GM18517 (cell line): ENCODE data around the gene PPIE.

ENCODE experiments used
- ATAC-seq: cut with Tn5 transposase; IDR thresholded peaks from one replicate; pipeline ENCODE4 v1.9.1; 2021; ENCODE audit warnings: mild to moderate bottlenecking, moderate library complexity; ENCODE audit not compliant: unreplicated experiment

The PPIE gene

DNA sequence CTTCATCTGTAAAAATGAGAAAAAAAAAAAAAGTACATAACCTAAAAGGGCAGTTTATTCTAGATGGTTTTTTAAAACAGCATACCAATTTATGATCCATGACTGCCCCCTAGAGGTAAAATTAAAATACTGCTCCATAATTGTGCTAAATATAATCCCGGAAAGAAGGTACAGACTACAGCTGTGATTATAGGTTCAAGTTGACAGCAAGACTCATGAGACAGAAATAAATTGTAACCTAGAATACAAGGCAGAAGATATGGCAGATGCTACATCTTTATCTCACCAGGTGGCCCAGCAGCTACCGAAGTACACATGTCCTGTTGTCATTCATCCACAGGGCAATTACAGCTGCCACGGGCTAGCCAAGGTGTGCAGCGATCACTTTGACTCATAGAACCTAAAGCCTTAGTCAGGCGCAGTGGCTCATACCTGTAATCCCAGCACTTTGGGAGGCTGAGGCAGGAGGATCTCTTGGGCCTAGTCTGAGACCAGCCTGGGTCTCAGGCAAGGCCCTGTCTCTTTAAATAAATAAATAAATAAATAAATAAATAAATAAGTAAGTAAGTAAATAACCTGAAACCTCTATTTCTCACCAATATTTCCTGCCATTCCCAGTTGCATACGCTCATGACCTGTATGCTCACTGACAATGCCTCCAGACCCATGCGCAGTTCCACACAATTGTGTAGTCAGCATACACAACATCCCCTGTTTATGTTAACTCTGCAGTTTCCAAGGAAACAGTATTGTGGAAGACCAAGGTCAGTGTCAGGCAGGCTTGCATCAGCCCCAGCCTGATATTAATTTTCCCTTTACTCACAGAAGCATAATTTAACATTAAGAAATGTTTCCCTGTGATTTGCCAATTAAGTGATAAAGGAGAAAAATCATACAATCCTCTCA, 18.3 kb upstream of the PPIE start:
- ATAC-seq = no peak

GRCh38 chr1:39721664-39722063, 17.0 kb upstream of the PPIE start:
- no peak for ATAC-seq

DNA sequence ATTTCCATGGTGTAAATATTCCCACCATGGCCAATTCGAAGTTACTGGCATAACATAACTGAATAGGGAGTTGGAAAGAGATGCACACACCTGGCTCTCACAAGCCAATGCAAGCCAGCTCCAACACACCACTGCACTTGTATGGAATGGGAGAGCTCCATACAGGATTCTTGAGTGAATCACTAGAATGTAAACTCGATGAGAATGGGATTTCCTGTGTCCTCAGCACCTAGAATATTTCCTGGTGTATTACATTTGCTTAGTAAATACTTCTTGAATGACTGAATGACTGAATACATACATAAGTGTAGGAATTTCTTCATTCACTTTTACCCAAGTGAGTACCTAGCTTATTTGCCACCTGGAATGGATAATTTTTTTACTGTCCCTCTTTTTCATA, 16.2 kb upstream of the PPIE start:
- no peak for ATAC-seq

- ATAC-seq = no peak
These were observed 12.1 kb upstream of the PPIE start for GRCh38 chr1:39726600-39726999.

DNA sequence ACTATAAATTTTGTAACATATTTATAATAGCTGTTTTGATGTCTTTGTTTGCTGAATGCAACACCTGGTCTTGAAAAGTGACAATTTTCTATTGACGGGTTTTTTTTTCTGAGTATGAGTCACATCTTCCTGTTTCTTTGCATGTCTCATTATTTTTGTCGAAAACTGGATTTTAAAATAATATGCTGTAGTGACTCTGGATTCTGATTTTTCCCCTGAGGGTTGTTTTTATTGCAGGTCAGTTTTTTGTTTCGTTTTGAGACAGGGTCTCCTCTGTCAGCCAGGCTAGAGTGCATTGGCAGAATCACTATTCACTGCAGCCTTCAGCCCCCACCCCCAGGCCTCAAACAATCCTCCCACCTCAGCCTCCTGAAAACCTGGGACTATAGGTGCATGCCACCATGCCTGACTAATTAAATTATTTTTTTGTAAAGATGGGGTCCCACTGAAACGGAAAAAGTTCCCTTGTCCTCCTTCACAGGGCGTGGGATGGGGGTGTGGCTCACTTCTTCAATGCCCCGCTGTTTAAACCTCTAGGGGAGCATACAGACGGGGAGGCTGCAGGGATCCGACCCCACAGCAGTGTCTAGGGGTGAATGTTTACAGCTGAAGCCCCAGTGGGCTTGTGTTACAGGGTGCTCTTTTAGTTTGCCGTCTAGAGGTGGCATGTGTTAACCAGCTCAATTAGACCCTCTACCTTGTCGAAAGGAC, 11.3 kb upstream of the PPIE start:
- peak; percentile 79 for ATAC-seq

- ATAC-seq = no peak
These were observed 10.8 kb upstream of the PPIE start for GRCh38 chr1:39727932-39728317.

DNA sequence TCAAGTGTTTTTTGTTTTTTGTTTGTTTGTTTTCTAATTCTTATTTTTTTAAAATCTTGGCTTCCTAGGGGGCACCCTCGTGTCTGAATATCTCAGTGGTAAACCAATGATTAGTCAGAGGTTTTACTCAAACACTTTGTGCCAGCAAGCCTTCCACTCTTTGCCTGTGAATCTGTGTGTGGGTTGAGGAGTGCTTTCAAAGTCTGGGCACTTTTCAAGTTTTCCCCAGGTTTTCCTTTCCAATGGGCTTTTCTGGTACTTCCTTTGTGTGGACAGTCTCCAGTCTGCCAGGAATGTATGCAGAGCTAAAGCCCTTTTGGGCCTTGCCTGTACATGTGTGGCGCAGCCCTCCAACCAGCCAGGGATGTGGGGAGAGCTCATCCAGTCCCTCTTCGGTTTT, 9.7 kb upstream of the PPIE start:
- ATAC-seq = no peak

DNA sequence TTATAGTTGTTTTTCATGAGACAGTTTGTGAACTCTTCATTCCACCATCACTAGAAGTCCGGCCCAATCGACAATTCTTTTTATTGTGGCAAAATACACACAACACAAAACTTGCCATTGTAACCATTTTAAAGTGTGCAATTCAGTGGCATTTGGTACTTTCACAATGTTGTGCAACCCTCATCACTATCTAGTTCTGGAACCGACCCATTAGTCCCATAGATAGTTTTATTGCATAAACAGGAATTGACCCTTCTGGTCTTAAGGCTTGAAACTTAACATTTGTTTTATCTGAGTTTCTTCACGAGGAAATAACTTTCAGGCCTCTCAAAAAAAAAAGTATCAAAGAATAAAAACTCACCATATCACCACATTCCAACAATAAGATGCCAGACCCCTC, 8.8 kb upstream of the PPIE start:
- ATAC-seq = no peak

DNA sequence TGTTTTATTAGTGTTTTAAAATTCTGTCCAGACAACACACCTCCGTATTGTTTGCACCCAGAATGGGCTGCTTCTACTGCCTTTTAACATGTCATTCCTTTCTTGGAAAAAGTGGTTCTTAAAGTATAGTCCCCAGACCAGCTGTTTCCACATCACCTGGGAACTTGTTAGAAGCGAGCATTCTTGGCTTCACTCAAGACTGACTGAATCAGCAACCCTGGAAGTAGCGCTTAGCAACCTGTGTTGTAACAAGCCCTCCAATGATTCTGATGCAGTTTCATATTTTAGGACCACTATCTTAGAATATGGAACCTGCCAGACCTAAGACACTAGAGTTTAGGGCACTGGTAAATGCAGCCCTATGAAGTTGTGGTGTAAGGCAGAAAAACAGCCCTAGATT, 6.0 kb upstream of the PPIE start:
- no peak for ATAC-seq

DNA sequence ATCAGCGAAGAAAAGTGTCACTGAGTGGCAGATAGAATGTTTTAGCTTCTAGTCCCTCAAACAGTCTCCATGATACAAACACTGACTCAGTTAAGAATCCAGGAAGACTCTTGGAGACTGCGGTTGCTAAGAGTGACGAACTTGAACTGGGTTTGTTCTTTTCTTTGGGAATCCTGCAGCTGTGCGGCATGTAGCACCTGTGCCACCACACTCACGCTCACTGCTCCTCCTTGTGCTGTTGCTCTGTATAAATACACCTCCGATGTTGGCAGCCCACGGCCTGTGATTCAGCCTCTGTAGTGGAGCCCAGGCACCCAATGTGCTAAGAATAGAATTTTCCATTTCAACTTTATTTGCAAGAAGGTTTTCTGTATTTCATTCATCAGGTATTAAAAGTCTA, 5.5 kb upstream of the PPIE start:
- no peak for ATAC-seq

- no peak for ATAC-seq
These were observed 3.0 kb upstream of the PPIE start for GRCh38 chr1:39735731-39736130.

GRCh38 chr1:39737546-39738169, 1.0 kb upstream of the PPIE start:
- no peak for ATAC-seq

DNA sequence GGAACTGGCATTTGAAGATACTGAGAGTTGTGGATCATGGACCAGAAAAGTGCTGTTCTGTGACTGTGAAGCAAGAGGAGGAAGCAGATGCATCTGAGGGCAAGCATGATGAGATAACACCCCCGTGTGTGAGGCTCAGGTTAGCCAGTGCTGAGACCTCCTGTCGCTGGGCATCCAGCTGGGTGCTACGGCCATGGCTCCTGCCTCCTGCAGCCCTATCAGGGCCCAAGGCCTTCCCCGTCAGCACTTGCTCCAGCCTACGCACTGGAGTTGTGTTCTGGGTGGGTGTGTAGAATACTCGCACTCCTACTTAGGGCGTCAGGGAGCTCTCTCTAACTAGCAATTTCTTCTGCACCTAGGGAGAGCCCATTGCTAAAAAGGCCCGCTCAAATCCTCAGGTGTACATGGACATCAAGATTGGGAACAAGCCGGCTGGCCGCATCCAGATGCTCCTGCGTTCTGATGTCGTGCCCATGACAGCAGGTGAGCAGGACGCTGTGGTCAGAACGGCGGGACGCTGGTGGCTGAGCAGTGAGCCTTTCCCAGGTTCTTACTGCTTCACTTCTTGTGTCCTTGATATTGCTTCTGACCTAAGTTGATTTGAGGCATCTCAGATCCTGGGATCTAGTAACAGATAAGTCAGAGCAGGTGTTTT, 6.5 kb downstream of the PPIE start:
- ATAC-seq = no peak

- no peak for ATAC-seq
These were observed 12.9 kb downstream of the PPIE start for GRCh38 chr1:39751595-39751994.

DNA sequence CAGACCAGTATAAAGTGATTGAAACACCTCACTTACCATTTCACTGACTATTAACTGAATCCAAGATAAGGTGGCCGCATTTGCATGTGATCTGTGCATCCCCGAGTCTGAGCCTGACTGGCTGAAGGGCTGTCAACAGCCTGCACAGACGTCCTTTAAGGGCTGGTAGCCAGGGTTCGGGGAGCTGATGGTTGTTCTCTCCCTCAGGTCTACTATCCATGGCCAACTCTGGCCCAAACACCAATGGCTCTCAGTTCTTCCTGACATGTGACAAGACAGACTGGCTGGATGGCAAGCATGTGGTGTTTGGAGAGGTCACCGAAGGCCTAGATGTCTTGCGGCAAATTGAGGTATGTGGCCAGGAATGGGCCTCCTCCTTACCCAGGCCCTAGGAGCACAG, 14.0 kb downstream of the PPIE start:
- no peak for ATAC-seq

GRCh38 chr1:39753132-39754025, 14.7 kb downstream of the PPIE start:
- no peak for ATAC-seq

DNA sequence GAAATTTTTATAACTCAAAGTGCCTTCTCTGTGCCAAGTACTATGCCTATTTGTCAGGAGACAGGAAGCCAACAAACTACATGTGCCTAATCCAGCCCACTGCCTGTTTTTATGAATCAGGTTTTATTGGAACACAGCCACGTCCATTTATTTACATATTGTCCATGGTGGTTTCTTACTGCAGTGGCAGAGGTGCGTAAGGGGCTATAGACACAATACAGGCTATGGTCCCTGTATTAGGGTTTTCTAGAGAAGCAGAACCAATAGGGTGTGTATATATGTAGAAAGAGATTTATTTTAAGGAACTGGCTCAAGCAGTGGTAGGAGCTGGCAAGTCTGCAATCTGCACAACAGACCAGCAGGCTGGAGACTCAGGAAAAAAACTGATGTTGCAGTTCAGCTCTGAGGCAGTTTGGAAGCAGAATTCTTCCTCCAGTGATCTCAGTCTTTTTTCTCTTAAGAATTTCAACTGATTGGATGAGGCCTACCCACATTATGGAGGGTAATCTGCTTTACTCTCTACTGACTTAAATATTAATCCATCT, 15.4 kb downstream of the PPIE start:
- ATAC-seq = no peak

GRCh38 chr1:39754906-39755504, 16.3 kb downstream of the PPIE start:
- no peak for ATAC-seq

- ATAC-seq = no peak
These were observed 17.4 kb downstream of the PPIE start for GRCh38 chr1:39755965-39756659.
